ENCODE results near the gene GPX8. TPM values are rescaled to one million over a fixed set of nuclear protein-coding genes. Genes with fewer than 3 reads are reported as not detected.

GPX8 gene
- total RNA-seq, 1 donor from 2014 or later = 2.7 TPM

GRCh38 chr5:55134053-55134722, 25.8 kb upstream of the GPX8 start:
- Mint-ChIP-seq H3K9me3 (ENCODE audit: unreplicated experiment) (no peaks in the 10 kb centered on the region), H3K4me1 (ENCODE audit: low read depth, unreplicated experiment) (no peaks in the 10 kb centered on the region), H3K27me3 (ENCODE audit: unreplicated experiment) (no peaks in the 10 kb centered on the region), H3K4me3 (ENCODE audit: unreplicated experiment) (no peak overlapping the region), H3K36me3 (ENCODE audit: unreplicated experiment) (no peaks in the 10 kb centered on the region), H3K27ac (ENCODE audit: unreplicated experiment) (no peak overlapping the region)
- TF ChIP-seq CTCF (IDR thresholded peaks at IDR 0.05; ENCODE audit: partially characterized antibody, unreplicated experiment) = no peak
- no peak for DNase-seq

GRCh38 chr5:55136521-55136920, 23.4 kb upstream of the GPX8 start:
- Mint-ChIP-seq H3K27ac (ENCODE audit: unreplicated experiment) (no peak overlapping the region), H3K4me3 (ENCODE audit: unreplicated experiment) (no peak overlapping the region), H3K27me3 (ENCODE audit: unreplicated experiment) (no peaks in the 10 kb centered on the region), H3K4me1 (ENCODE audit: low read depth, unreplicated experiment) (no peaks in the 10 kb centered on the region), H3K9me3 (ENCODE audit: unreplicated experiment) (no peaks in the 10 kb centered on the region), H3K36me3 (ENCODE audit: unreplicated experiment) (no peaks in the 10 kb centered on the region)
- DNase-seq = no peak
- TF ChIP-seq CTCF (IDR thresholded peaks at IDR 0.05; ENCODE audit: partially characterized antibody, unreplicated experiment) = no peak

- H3K4me3 Mint-ChIP-seq (ENCODE audit: unreplicated experiment) = no peak overlapping the region
These were observed 18.9 kb upstream of the GPX8 start for GRCh38 chr5:55140908-55141665.

GRCh38 chr5:55141945-55142690, 17.9 kb upstream of the GPX8 start:
- no peaks in the 10 kb centered on the region for H3K4me1 Mint-ChIP-seq (ENCODE audit: low read depth, unreplicated experiment)
- H3K4me3 Mint-ChIP-seq (ENCODE audit: unreplicated experiment) = no peak overlapping the region
- no peaks in the 10 kb centered on the region for H3K9me3 Mint-ChIP-seq (ENCODE audit: unreplicated experiment)
- no peaks in the 10 kb centered on the region for H3K36me3 Mint-ChIP-seq (ENCODE audit: unreplicated experiment)
- DNase-seq = no peak
- H3K27me3 Mint-ChIP-seq (ENCODE audit: unreplicated experiment) = no peaks in the 10 kb centered on the region
- TF ChIP-seq CTCF (IDR thresholded peaks at IDR 0.05; ENCODE audit: partially characterized antibody, unreplicated experiment) = no peak
- no peak overlapping the region for H3K27ac Mint-ChIP-seq (ENCODE audit: unreplicated experiment)

More at GRCh38 chr5:55140908-55141665, 18.9 kb upstream of the GPX8 start:
- Mint-ChIP-seq H3K36me3 (ENCODE audit: unreplicated experiment) (no peaks in the 10 kb centered on the region), H3K4me1 (ENCODE audit: low read depth, unreplicated experiment) (no peaks in the 10 kb centered on the region), H3K27ac (ENCODE audit: unreplicated experiment) (no peak overlapping the region), H3K27me3 (ENCODE audit: unreplicated experiment) (no peaks in the 10 kb centered on the region), H3K9me3 (ENCODE audit: unreplicated experiment) (no peaks in the 10 kb centered on the region)
- DNase-seq = no peak
- TF ChIP-seq CTCF (IDR thresholded peaks at IDR 0.05; ENCODE audit: partially characterized antibody, unreplicated experiment) = no peak

Measured in glutamatergic neuron (in vitro differentiated cells).